Measurements from ENCODE around the gene TMEM250.

Gene TMEM250

GRCh38 chr9:136142859-136143214 is 24.2 kb upstream of the TMEM250 start:
- no peak for DNase-seq (ENCODE audit: low spot score)
- Mint-ChIP-seq H3K36me3 (ENCODE audit: low read depth) (no peaks in the 10 kb centered on the region), H3K27me3 (ENCODE audit: low read depth) (no peaks in the 10 kb centered on the region), H3K4me1 (ENCODE audit: low read depth) (no peaks in the 10 kb centered on the region), H3K27ac (no peak overlapping the region), H3K4me3 (no peak overlapping the region), H3K9me3 (no peaks in the 10 kb centered on the region)

- Mint-ChIP-seq H3K27me3 (ENCODE audit: low read depth) (no peaks in the 10 kb centered on the region), H3K9me3 (no peaks in the 10 kb centered on the region)
Measured at GRCh38 chr9:136142414-136142796, 23.7 kb upstream of the TMEM250 start.

GRCh38 chr9:136141682-136142413 is 23.2 kb upstream of the TMEM250 start:
- Mint-ChIP-seq H3K36me3 (ENCODE audit: low read depth) (no peaks in the 10 kb centered on the region), H3K27ac (no peak overlapping the region), H3K4me3 (no peak overlapping the region), H3K9me3 (no peaks in the 10 kb centered on the region), H3K4me1 (ENCODE audit: low read depth) (no peaks in the 10 kb centered on the region), H3K27me3 (ENCODE audit: low read depth) (no peaks in the 10 kb centered on the region)
- no peak for DNase-seq (ENCODE audit: low spot score)

More at GRCh38 chr9:136142414-136142796, 23.7 kb upstream of the TMEM250 start:
- Mint-ChIP-seq H3K36me3 (ENCODE audit: low read depth) (no peaks in the 10 kb centered on the region), H3K4me1 (ENCODE audit: low read depth) (no peaks in the 10 kb centered on the region), H3K4me3 (no peak overlapping the region), H3K27ac (no peak overlapping the region)
- DNase-seq (ENCODE audit: low spot score): no peak

GRCh38 chr9:136140966-136141365 is 22.3 kb upstream of the TMEM250 start:
- Mint-ChIP-seq H3K9me3 (no peaks in the 10 kb centered on the region), H3K27ac (no peak overlapping the region), H3K36me3 (ENCODE audit: low read depth) (no peaks in the 10 kb centered on the region), H3K4me1 (ENCODE audit: low read depth) (no peaks in the 10 kb centered on the region), H3K27me3 (ENCODE audit: low read depth) (no peaks in the 10 kb centered on the region), H3K4me3 (no peak overlapping the region)
- DNase-seq (ENCODE audit: low spot score): no peak

GRCh38 chr9:136140046-136140445 is 21.4 kb upstream of the TMEM250 start:
- Mint-ChIP-seq H3K4me1 (ENCODE audit: low read depth) (no peaks in the 10 kb centered on the region), H3K9me3 (no peaks in the 10 kb centered on the region), H3K4me3 (no peak overlapping the region), H3K27ac (no peak overlapping the region), H3K36me3 (ENCODE audit: low read depth) (no peaks in the 10 kb centered on the region), H3K27me3 (ENCODE audit: low read depth) (no peaks in the 10 kb centered on the region)
- DNase-seq (ENCODE audit: low spot score): no peak

- Mint-ChIP-seq H3K27me3 (ENCODE audit: low read depth) (peaks cover 9% of the 10 kb centered on the region), H3K9me3 (no peaks in the 10 kb centered on the region), H3K27ac (no peak overlapping the region), H3K4me3 (no peak overlapping the region), H3K36me3 (ENCODE audit: low read depth) (no peaks in the 10 kb centered on the region), H3K4me1 (ENCODE audit: low read depth) (no peaks in the 10 kb centered on the region)
- no peak for DNase-seq (ENCODE audit: low spot score)
Measured at GRCh38 chr9:136138566-136138965, 19.9 kb upstream of the TMEM250 start.

- Mint-ChIP-seq H3K4me1 (ENCODE audit: low read depth) (no peaks in the 10 kb centered on the region), H3K27ac (no peak overlapping the region), H3K4me3 (no peak overlapping the region), H3K27me3 (ENCODE audit: low read depth) (peaks cover 11% of the 10 kb centered on the region), H3K36me3 (ENCODE audit: low read depth) (no peaks in the 10 kb centered on the region), H3K9me3 (no peaks in the 10 kb centered on the region)
- DNase-seq (ENCODE audit: low spot score): no peak
Measured at GRCh38 chr9:136137321-136138265, 18.9 kb upstream of the TMEM250 start.

- H3K4me3 Mint-ChIP-seq: no peak overlapping the region
Measured at GRCh38 chr9:136136127-136136925, 17.7 kb upstream of the TMEM250 start.

GRCh38 chr9:136135326-136136126 is 16.9 kb upstream of the TMEM250 start:
- no peak overlapping the region for H3K4me3 Mint-ChIP-seq
- no peaks in the 10 kb centered on the region for H3K4me1 Mint-ChIP-seq (ENCODE audit: low read depth)
- no peak for DNase-seq (ENCODE audit: low spot score)
- H3K27ac Mint-ChIP-seq: no peak overlapping the region
- no peaks in the 10 kb centered on the region for H3K9me3 Mint-ChIP-seq
- H3K36me3 Mint-ChIP-seq (ENCODE audit: low read depth): no peaks in the 10 kb centered on the region
- peaks cover 18% of the 10 kb centered on the region for H3K27me3 Mint-ChIP-seq (ENCODE audit: low read depth)

More at GRCh38 chr9:136136127-136136925, 17.7 kb upstream of the TMEM250 start:
- Mint-ChIP-seq H3K36me3 (ENCODE audit: low read depth) (no peaks in the 10 kb centered on the region), H3K27ac (no peak overlapping the region), H3K4me1 (ENCODE audit: low read depth) (no peaks in the 10 kb centered on the region), H3K27me3 (ENCODE audit: low read depth) (peaks cover 18% of the 10 kb centered on the region), H3K9me3 (no peaks in the 10 kb centered on the region)
- no peak for DNase-seq (ENCODE audit: low spot score)

GRCh38 chr9:136133959-136134484 is 15.3 kb upstream of the TMEM250 start:
- Mint-ChIP-seq H3K27ac (no peak overlapping the region), H3K4me3 (no peak overlapping the region), H3K36me3 (ENCODE audit: low read depth) (no peaks in the 10 kb centered on the region), H3K27me3 (ENCODE audit: low read depth) (peaks cover 18% of the 10 kb centered on the region), H3K9me3 (no peaks in the 10 kb centered on the region), H3K4me1 (ENCODE audit: low read depth) (no peaks in the 10 kb centered on the region)
- DNase-seq (ENCODE audit: low spot score): no peak

GRCh38 chr9:136133191-136133958 is 14.7 kb upstream of the TMEM250 start:
- H3K36me3 Mint-ChIP-seq (ENCODE audit: low read depth): no peaks in the 10 kb centered on the region
- no peak overlapping the region for H3K27ac Mint-ChIP-seq
- peaks cover 18% of the 10 kb centered on the region for H3K27me3 Mint-ChIP-seq (ENCODE audit: low read depth)
- no peaks in the 10 kb centered on the region for H3K9me3 Mint-ChIP-seq
- no peak for DNase-seq (ENCODE audit: low spot score)
- H3K4me1 Mint-ChIP-seq (ENCODE audit: low read depth): no peaks in the 10 kb centered on the region
- H3K4me3 Mint-ChIP-seq: no peak overlapping the region

GRCh38 chr9:136132512-136133050 is 13.9 kb upstream of the TMEM250 start:
- DNase-seq (ENCODE audit: low spot score): no peak
- no peaks in the 10 kb centered on the region for H3K36me3 Mint-ChIP-seq (ENCODE audit: low read depth)
- peaks cover 19% of the 10 kb centered on the region for H3K27me3 Mint-ChIP-seq (ENCODE audit: low read depth)
- no peaks in the 10 kb centered on the region for H3K9me3 Mint-ChIP-seq
- no peaks in the 10 kb centered on the region for H3K4me1 Mint-ChIP-seq (ENCODE audit: low read depth)
- H3K27ac Mint-ChIP-seq: no peak overlapping the region
- no peak overlapping the region for H3K4me3 Mint-ChIP-seq
